Neural progenitor cell (in vitro differentiated cells): ENCODE data around the gene CA7. TPM values are rescaled to one million over a fixed set of nuclear protein-coding genes. Genes with fewer than 3 reads are reported as not detected.

ENCODE experiments used
- DNase-seq: peaks from one replicate; pipeline ENCODE4 v3.0.0-alpha.2; 2016; ENCODE audit warnings: low spot score
- H2AFZ ChIP-seq: fragments of 200-600 bp; sonication (generic); replicated peaks from 2 replicates; pipeline ENCODE4 v1.6.1; 2016; ENCODE audit warnings: antibody characterized with exemption
- H3F3A ChIP-seq: fragments of 200-600 bp; sonication (generic); 2 replicates; pipeline ENCODE4 v1.6.1; 2016; ENCODE audit warnings: antibody characterized with exemption, low read depth
- H3K27ac ChIP-seq: fragments of 200-600 bp; sonication (generic); 2 replicates; pipeline ENCODE4 v1.5.1; 2016; ENCODE audit warnings: mild to moderate bottlenecking
- H3K27me3 ChIP-seq: fragments of 200-600 bp; sonication (generic); 2 replicates; pipeline ENCODE4 v1.6.1; 2016; ENCODE audit warnings: mild to moderate bottlenecking, moderate library complexity
- H3K36me3 ChIP-seq: fragments of 200-600 bp; sonication (generic); 2 replicates; pipeline ENCODE4 v1.5.1; 2016
- H3K4me1 ChIP-seq: fragments of 200-600 bp; sonication (generic); 2 replicates; pipeline ENCODE4 v1.6.1; 2016; ENCODE audit warnings: mixed run types
- H3K4me2 ChIP-seq: fragments of 200-600 bp; sonication (generic); 2 replicates; pipeline ENCODE4 v1.6.1; 2016
- H3K4me3 ChIP-seq: fragments of 200-600 bp; sonication (generic); 2 replicates; pipeline ENCODE4 v1.5.1; 2016
- H3K79me2 ChIP-seq: fragments of 200-600 bp; sonication (generic); 2 replicates; pipeline ENCODE4 v1.6.1; 2016; ENCODE audit warnings: low read depth
- H3K9ac ChIP-seq: fragments of 200-600 bp; sonication (generic); 2 replicates; pipeline ENCODE4 v1.6.1; 2016
- H3K9me3 ChIP-seq: fragments of 200-600 bp; sonication (generic); 2 replicates; pipeline ENCODE4 v1.5.1; 2016; ENCODE audit warnings: low read depth
- H4K20me1 ChIP-seq: fragments of 200-600 bp; sonication (generic); 2 replicates; pipeline ENCODE4 v1.6.1; 2016; ENCODE audit warnings: low read depth
- H3K27ac Mint-ChIP-seq: 3 replicates; pipeline ENCODE4 v1.8.0; 2021; ENCODE audit warnings: mixed read lengths
- H3K27me3 Mint-ChIP-seq: 2 replicates; pipeline ENCODE4 v1.8.0; 2022; ENCODE audit warnings: low read depth, mild to moderate bottlenecking, inconsistent platforms, moderate library complexity, mixed read lengths; ENCODE audit not compliant: insufficient read depth
- H3K36me3 Mint-ChIP-seq: 3 replicates; pipeline ENCODE4 v1.8.0; 2021; ENCODE audit warnings: mixed read lengths
- H3K4me1 Mint-ChIP-seq: 3 replicates; pipeline ENCODE4 v1.8.0; 2021; ENCODE audit warnings: mixed read lengths
- H3K4me3 Mint-ChIP-seq: 3 replicates; pipeline ENCODE4 v1.8.0; 2021; ENCODE audit warnings: mild to moderate bottlenecking, moderate library complexity, mixed read lengths
- H3K9me3 Mint-ChIP-seq: 3 replicates; pipeline ENCODE4 v1.8.0; 2020; ENCODE audit warnings: mixed read lengths
- CTCF ChIP-seq: fragments of 200-600 bp; sonication (generic); IDR thresholded peaks from 2 replicates; pipeline ENCODE4 v1.5.1; 2017; ENCODE audit warnings: antibody characterized with exemption, mild to moderate bottlenecking
- EZH2 ChIP-seq: fragments of 200-600 bp; sonication (generic); IDR thresholded peaks from 2 replicates; pipeline ENCODE4 v1.6.1; 2017; ENCODE audit warnings: antibody characterized with exemption, mild to moderate bottlenecking, moderate library complexity
- EZH2phosphoT487 ChIP-seq: fragments of 200-600 bp; sonication (generic); IDR thresholded peaks from 2 replicates; pipeline ENCODE4 v1.6.1; 2017; ENCODE audit warnings: antibody characterized with exemption
- total RNA-seq: library from RNA; depleted of rRNA; stranded (reverse); fragments of >200 nt; gene quantifications from 2 replicates; pipeline ENCODE4 v1.2.3, GENCODE V29; 2015; ENCODE audit warnings: low replicate concordance

CA7 gene
- total RNA-seq, 1 donor from 2014 or later = not detected

- no peak overlapping the region for H3K9ac ChIP-seq
- DNase-seq = no peak
- H3K36me3 Mint-ChIP-seq = peaks cover 31% of the 10 kb centered on the region
- H3K4me3 ChIP-seq = no peak overlapping the region
- TF ChIP-seq EZH2 (no peak), EZH2phosphoT487 (no peak), CTCF (no peak)
- no peaks in the 10 kb centered on the region for H3K79me2 ChIP-seq
- H3K36me3 ChIP-seq = peaks cover 49% of the 10 kb centered on the region
- peaks cover 6% of the 10 kb centered on the region for H3F3A ChIP-seq
- no peaks in the 10 kb centered on the region for H3K9me3 Mint-ChIP-seq
- no peaks in the 10 kb centered on the region for H3K27me3 ChIP-seq
- H3K27ac ChIP-seq = no peak overlapping the region
- no peak overlapping the region for H3K4me3 Mint-ChIP-seq
- no peak overlapping the region for H2AFZ ChIP-seq
- no peaks in the 10 kb centered on the region for H3K4me1 Mint-ChIP-seq
- no peak overlapping the region for H3K4me2 ChIP-seq
- H3K27ac Mint-ChIP-seq = no peak overlapping the region
- H3K4me1 ChIP-seq = no peaks in the 10 kb centered on the region
- H3K9me3 ChIP-seq = no peaks in the 10 kb centered on the region
- H4K20me1 ChIP-seq = no peaks in the 10 kb centered on the region
- H3K27me3 Mint-ChIP-seq = no peaks in the 10 kb centered on the region
Measured at GRCh38 chr16:66810391-66810790, 33.8 kb upstream of the CA7 start.

DNA sequence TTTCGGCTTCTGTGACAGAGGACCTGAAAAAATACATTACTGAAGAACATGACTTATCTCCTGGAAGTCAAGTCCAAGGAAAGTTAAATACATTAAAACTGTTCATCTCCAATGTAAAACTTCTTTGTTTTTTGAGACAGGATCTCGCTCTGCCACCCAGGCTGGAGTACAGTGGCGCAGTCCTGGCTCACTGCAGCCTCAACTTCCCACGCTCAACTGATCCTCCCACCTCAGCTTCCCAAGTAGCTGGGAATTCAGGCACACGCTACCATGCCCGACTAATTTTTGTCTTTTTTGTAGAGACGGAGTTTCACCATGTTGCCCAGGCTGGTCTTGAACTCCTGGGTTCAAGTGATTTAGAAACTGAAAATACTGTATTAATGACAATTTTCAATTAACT lies 33.2 kb upstream of the CA7 start:
- Mint-ChIP-seq H3K4me3 (no peak overlapping the region), H3K9me3 (no peaks in the 10 kb centered on the region), H3K4me1 (no peaks in the 10 kb centered on the region), H3K36me3 (peaks cover 26% of the 10 kb centered on the region), H3K27ac (no peak overlapping the region), H3K27me3 (no peaks in the 10 kb centered on the region)
- no peak overlapping the region for H3K27ac ChIP-seq
- H3K4me2 ChIP-seq = no peak overlapping the region
- no peak overlapping the region for H3K4me3 ChIP-seq
- H3F3A ChIP-seq = peaks cover 6% of the 10 kb centered on the region
- TF ChIP-seq EZH2phosphoT487 (no peak), EZH2 (no peak), CTCF (no peak)
- H3K4me1 ChIP-seq = no peaks in the 10 kb centered on the region
- H3K27me3 ChIP-seq = no peaks in the 10 kb centered on the region
- no peak for DNase-seq
- H3K79me2 ChIP-seq = no peaks in the 10 kb centered on the region
- H3K9me3 ChIP-seq = no peaks in the 10 kb centered on the region
- no peak overlapping the region for H2AFZ ChIP-seq
- no peaks in the 10 kb centered on the region for H4K20me1 ChIP-seq
- H3K36me3 ChIP-seq = peaks cover 44% of the 10 kb centered on the region
- H3K9ac ChIP-seq = no peak overlapping the region

DNA sequence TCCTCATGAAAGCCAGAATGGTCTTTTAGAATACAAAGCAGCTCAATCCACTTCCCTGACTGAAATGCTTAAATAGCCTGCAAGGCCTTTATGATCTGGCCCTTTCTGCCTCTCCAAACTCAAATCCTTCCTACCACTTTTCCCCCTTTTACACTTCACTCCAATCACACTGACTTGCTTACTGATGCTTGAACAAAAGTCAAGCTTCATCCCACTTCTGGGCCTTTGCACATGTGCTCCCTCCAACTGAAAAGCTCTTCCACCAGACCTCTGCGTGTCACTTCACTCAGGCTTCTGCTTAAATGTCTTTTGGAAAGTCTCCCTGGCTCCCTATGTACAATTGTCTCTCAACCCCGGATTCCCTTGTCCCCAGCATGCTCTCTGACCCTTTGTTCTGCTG lies 29.5 kb upstream of the CA7 start:
- no peak overlapping the region for H2AFZ ChIP-seq
- H3K27me3 ChIP-seq = no peaks in the 10 kb centered on the region
- H3K9me3 ChIP-seq = no peaks in the 10 kb centered on the region
- H4K20me1 ChIP-seq = no peaks in the 10 kb centered on the region
- H3K36me3 ChIP-seq = peaks cover 48% of the 10 kb centered on the region
- TF ChIP-seq EZH2phosphoT487 (no peak), CTCF (no peak), EZH2 (no peak)
- no peak for DNase-seq
- Mint-ChIP-seq H3K27ac (no peak overlapping the region), H3K27me3 (no peaks in the 10 kb centered on the region), H3K36me3 (peaks cover 36% of the 10 kb centered on the region), H3K9me3 (no peaks in the 10 kb centered on the region), H3K4me1 (no peaks in the 10 kb centered on the region), H3K4me3 (no peak overlapping the region)
- peaks cover 6% of the 10 kb centered on the region for H3F3A ChIP-seq
- peak overlapping the region; percentile 58 for H3K27ac ChIP-seq
- no peak overlapping the region for H3K4me3 ChIP-seq
- no peaks in the 10 kb centered on the region for H3K79me2 ChIP-seq
- H3K4me2 ChIP-seq = no peak overlapping the region
- no peak overlapping the region for H3K9ac ChIP-seq
- no peaks in the 10 kb centered on the region for H3K4me1 ChIP-seq

DNA sequence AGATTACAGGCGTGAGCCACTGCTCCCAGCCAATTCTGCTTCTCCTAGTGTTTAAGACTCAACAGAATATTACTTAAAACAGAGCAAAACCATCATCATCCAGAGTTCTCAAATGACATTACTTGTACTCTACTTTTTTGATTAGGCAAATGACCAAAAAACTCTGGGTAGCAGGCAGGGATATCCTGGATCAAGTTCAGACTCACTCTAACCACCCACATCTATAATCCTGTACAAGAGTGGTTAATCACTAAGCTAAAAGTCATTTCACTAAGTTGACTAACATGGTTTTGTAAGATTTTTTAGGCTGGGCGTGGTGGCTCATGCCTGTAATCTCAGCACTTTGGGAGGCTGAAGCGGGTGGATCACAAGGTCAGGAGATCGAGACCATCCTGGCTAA lies 20.2 kb upstream of the CA7 start:
- Mint-ChIP-seq H3K4me3 (no peak overlapping the region), H3K36me3 (peaks cover 38% of the 10 kb centered on the region), H3K27me3 (peaks cover 2% of the 10 kb centered on the region), H3K27ac (no peak overlapping the region), H3K4me1 (peaks cover 11% of the 10 kb centered on the region), H3K9me3 (no peaks in the 10 kb centered on the region)
- Histone ChIP-seq H3K27me3 (no peaks in the 10 kb centered on the region), H4K20me1 (peaks cover 51% of the 10 kb centered on the region), H2AFZ (no peak overlapping the region), H3K27ac (no peak overlapping the region), H3K36me3 (peaks cover 26% of the 10 kb centered on the region), H3K4me1 (peaks cover 5% of the 10 kb centered on the region), H3F3A (no peaks in the 10 kb centered on the region), H3K9ac (no peak overlapping the region), H3K79me2 (peaks cover 59% of the 10 kb centered on the region), H3K4me3 (no peak overlapping the region), H3K4me2 (no peak overlapping the region), H3K9me3 (no peaks in the 10 kb centered on the region)
- TF ChIP-seq EZH2phosphoT487 (no peak), EZH2 (no peak), CTCF (no peak)
- DNase-seq = no peak
